ENCODE data around the gene SIMC1. TPM values are rescaled to one million over a fixed set of nuclear protein-coding genes. Genes with fewer than 3 reads are reported as not detected.

SIMC1 gene
- polyA plus RNA-seq, 2 of the 4 experiments (the other 2 are of a cell fraction), result 9.2 to 9.5 TPM

GRCh38 chr5:176352116-176352878, 114.1 kb downstream of the SIMC1 start:
- H3K9me3 ChIP-seq, result no peaks in the 10 kb centered on the region
- H3K4me3 ChIP-seq, result no peak overlapping the region
- TF ChIP-seq ESRRA (IDR thresholded peaks at IDR 0.05; ENCODE audit: borderline replicate concordance, low read length) (no peak), HOXA7 (CRISPR knock-in tag; IDR thresholded peaks at IDR 0.05) (no peak), NFE2L2 (conservative IDR thresholded peaks at IDR 0.05; ENCODE audit: low read length) (no peak), EHF (CRISPR knock-in tag; IDR thresholded peaks at IDR 0.05) (no peak), CHD4 (IDR thresholded peaks at IDR 0.05; ENCODE audit: borderline replicate concordance) (no peak), JUNB (IDR thresholded peaks at IDR 0.05) (no peak), POLR2AphosphoS2 (conservative IDR thresholded peaks at IDR 0.05; ENCODE audit: low read length) (no peak), CBX2 (IDR thresholded peaks at IDR 0.05; ENCODE audit: borderline replicate concordance, low read depth) (no peak), TFCP2L1 (CRISPR knock-in tag; IDR thresholded peaks at IDR 0.05) (no peak), BHLHE40 (IDR thresholded peaks at IDR 0.05; ENCODE audit: low read depth, low read length) (no peak), KDM1A (IDR thresholded peaks at IDR 0.05; ENCODE audit: low read depth) (no peak), JUN (IDR thresholded peaks at IDR 0.05) (no peak), ZFP36 (IDR thresholded peaks at IDR 0.05; ENCODE audit: borderline replicate concordance, partially characterized antibody) (no peak), NR3C1 (IDR thresholded peaks at IDR 0.05) (no peak), TP53 (CRISPR knock-in tag; IDR thresholded peaks at IDR 0.05) (no peak), MAZ (IDR thresholded peaks at IDR 0.05; ENCODE audit: borderline replicate concordance, low read depth, low read length) (no peak), USF2 (IDR thresholded peaks at IDR 0.05) (no peak), EHMT2 (IDR thresholded peaks at IDR 0.05; ENCODE audit: low read depth) (no peak)
- TF ChIP-seq, protein P1, sequence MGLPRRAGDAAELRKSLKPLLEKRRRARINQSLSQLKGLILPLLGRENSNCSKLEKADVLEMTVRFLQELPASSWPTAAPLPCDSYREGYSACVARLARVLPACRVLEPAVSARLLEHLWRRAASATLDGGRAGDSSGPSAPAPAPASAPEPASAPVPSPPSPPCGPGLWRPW (IDR thresholded peaks at IDR 0.05), result no peak
- TF ChIP-seq, protein P2, sequence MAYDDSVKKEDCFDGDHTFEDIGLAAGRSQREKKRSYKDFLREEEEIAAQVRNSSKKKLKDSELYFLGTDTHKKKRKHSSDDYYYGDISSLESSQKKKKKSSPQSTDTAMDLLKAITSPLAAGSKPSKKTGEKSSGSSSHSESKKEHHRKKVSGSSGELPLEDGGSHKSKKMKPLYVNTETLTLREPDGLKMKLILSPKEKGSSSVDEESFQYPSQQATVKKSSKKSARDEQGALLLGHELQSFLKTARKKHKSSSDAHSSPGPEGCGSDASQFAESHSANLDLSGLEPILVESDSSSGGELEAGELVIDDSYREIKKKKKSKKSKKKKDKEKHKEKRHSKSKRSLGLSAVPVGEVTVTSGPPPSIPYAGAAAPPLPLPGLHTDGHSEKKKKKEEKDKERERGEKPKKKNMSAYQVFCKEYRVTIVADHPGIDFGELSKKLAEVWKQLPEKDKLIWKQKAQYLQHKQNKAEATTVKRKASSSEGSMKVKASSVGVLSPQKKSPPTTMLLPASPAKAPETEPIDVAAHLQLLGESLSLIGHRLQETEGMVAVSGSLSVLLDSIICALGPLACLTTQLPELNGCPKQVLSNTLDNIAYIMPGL (CRISPR knock-in tag; IDR thresholded peaks at IDR 0.05; ENCODE audit: borderline replicate concordance), result no peak
- FAIRE-seq (no peak), DNase-seq (ENCODE audit: low read depth in 1 of 2, low spot score in 1 of 2) (no peak), ATAC-seq (no peak; a peak in 1 of 6 replicates)
- no peak overlapping the region for H3K4me2 ChIP-seq
- H3K27ac ChIP-seq, result no peak overlapping the region
- no peaks in the 10 kb centered on the region for H3K4me1 ChIP-seq
- CTCF ChIA-PET, result interaction anchor here (1.2 kb wide), 1 partner anchor 10 kb away, joined by 4 read pairs; no protein-coding TSS in a partner anchor
- POLR2A ChIA-PET, result no interaction called here
- WGBS (ENCODE audit: missing lambda C conversion rate), result 94% methylated on average over 5 of the region's 5 CpGs

GRCh38 chr5:176353533-176353932, 115.3 kb downstream of the SIMC1 start:
- CTCF ChIA-PET, result interaction anchor here (1.2 kb wide), 1 partner anchor 8 kb away, joined by 3 read pairs; the partner anchor contains the start of gene KIAA1191
- 96% methylated on average over 4 of the region's 4 CpGs for WGBS (ENCODE audit: missing lambda C conversion rate)

More at GRCh38 chr5:176353533-176353932, 115.3 kb downstream of the SIMC1 start:
- FAIRE-seq (no peak), ATAC-seq (no peak), DNase-seq (ENCODE audit: low read depth in 1 of 2, low spot score in 1 of 2) (no peak)
- TF ChIP-seq SREBF2 (IDR thresholded peaks at IDR 0.05) (no peak), ZSCAN20 (CRISPR knock-in tag; IDR thresholded peaks at IDR 0.05) (no peak), CHD4 (IDR thresholded peaks at IDR 0.05; ENCODE audit: borderline replicate concordance) (no peak), HOXB13 (CRISPR knock-in tag; IDR thresholded peaks at IDR 0.05; ENCODE audit: low read depth) (no peak), GATA3 (IDR thresholded peaks at IDR 0.05; ENCODE audit: borderline replicate concordance) (no peak), RFX5 (IDR thresholded peaks at IDR 0.05) (no peak), HDAC2 (IDR thresholded peaks at IDR 0.05) (no peak), HEYL (CRISPR knock-in tag; IDR thresholded peaks at IDR 0.05) (no peak), FOSL2 (IDR thresholded peaks at IDR 0.05) (no peak), FOSL2 (CRISPR knock-in tag; IDR thresholded peaks at IDR 0.05) (no peak)
- H3K27ac ChIP-seq, result no peak overlapping the region
- H3K4me2 ChIP-seq, result no peak overlapping the region
- no peaks in the 10 kb centered on the region for H3K4me1 ChIP-seq
- POLR2A ChIA-PET, result no interaction called here
- no peak overlapping the region for H3K4me3 ChIP-seq
- H3K9me3 ChIP-seq, result no peaks in the 10 kb centered on the region
